Suppressor macrophage treated with lipopolysaccharide for 1 hour (primary cell): Measurements from ENCODE around the gene SPN.
A peak's percentile ranks its signal among the peaks of the same experiment; 100 is the strongest.
"Not testable (repeated sequence)": the region's sequence is repeated elsewhere in the genome, so short reads cannot be mapped to it uniquely, and the experiment has no call there.

Experiments
- DNase-seq, 3 donors: peaks; one replicate each; pipeline ENCODE4 v3.0.0-alpha.2; 2020 to 2022

Gene SPN, protein sequence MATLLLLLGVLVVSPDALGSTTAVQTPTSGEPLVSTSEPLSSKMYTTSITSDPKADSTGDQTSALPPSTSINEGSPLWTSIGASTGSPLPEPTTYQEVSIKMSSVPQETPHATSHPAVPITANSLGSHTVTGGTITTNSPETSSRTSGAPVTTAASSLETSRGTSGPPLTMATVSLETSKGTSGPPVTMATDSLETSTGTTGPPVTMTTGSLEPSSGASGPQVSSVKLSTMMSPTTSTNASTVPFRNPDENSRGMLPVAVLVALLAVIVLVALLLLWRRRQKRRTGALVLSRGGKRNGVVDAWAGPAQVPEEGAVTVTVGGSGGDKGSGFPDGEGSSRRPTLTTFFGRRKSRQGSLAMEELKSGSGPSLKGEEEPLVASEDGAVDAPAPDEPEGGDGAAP

DNA sequence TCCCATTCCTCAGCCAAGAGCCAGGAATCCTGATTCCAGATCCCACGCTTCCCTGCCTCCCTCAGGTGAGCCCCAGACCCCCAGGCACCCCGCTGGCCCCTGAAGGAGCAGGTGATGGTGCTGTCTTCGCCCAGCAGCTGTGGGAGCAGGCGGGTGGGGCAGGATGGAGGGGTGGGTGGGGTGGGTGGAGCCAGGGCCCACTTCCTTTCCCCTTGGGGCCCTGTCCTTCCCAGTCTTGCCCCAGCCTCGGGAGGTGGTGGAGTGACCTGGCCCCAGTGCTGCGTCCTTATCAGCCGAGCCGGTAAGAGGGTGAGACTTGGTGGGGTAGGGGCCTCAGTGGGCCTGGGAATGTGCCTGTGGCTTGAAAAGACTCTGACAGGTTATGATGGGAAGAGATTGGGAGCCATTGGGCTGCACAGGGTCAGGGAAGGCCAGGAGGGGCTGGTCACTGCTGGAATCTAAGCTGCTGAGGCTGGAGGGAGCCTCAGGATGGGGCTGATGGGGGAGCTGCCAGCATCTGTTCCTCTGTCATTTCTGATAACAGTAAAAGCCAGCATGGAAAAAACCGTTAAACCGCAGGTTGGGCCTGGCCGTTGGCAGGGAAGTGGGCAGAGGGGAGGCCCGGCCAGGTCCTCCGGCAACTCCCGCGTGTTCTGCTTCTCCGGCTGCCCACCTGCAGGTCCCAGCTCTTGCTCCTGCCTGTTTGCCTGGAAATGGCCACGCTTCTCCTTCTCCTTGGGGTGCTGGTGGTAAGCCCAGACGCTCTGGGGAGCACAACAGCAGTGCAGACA is at the start of gene SPN:
Gene SPN, plus strand, starts transcription at position 232 of the 791 bp plus-strand sequence. Its CDS starts 482 bp downstream, at position 714.
- DNase-seq: peak; percentile 36 to 65 (median 54)

- peak; percentile 86 to 96 (median 93) for DNase-seq
Observed at GRCh38 chr16:29613307-29614057, 49.6 kb upstream of the SPN start.

DNA sequence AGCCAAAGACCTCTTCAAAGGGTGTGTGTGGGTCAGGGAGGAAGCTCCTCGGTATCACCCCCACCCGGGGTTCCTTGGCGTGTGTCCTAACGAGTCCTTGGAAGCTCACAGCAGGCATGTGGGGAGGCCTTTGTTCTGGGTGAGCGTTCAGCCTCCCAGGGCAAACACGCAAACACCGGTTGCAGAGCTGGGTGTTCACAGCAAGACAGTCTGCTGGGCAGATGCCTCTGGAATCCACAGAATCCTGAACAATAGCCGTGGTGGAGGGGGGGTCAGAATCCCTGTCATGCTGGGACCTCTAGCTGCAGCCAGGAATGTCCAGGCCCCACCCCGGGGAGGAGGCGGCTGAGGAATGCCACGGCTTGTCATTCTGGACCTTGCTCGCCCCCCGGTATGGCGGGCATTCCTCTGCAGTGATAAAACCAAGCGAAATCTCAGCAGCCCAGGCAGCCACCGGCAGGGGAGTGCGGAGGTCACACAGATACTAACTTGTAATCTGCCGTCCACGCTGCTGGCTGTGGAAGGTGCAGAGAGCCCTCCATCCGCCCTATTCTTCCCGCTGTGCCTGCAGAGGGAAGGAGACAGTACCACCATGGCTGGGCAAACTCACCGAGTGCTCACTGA is 48.2 kb upstream of the SPN start:
- DNase-seq: not testable (repeated sequence)

GRCh38 chr16:29616127-29616526 is 46.9 kb upstream of the SPN start:
- not testable (repeated sequence) for DNase-seq

DNA sequence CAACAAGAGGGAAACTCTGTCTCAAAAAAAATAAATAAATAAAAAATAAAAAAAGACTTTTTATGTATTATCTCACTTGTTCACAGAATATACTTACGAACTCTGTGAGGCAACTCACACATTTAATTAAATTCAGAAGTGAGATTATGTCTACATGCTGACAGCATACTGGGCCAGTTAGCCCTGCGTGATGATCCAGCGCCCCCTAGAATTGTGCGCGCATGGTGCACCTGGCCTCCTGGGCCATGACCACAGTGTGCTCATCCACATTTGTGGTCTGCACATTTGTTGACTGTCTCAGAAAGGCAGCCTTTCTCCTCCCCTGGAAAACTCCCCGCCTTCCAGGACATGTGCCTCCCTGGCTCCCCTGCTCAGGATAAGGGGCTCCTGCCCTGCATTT is 42.5 kb upstream of the SPN start:
- not testable (repeated sequence) for DNase-seq

DNA sequence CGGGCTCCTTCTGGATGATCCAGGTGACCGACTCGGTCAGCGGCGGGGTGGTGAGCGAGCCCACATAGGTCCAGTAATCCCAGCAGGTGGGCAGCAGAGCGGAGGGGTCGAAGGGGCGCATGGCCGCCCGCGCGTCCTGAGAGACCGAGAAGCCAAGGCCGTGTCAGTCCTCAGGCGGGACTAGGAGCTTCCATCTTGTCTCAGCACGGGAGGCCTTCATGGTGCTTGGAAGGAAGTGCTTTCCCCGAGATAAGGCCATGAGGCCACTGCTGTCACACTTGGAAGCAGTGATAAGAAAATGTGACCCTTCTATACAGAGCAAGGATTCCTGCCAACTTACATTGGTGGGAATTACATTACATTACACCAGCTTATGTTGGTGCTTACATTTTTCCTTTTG is 40.3 kb upstream of the SPN start:
- DNase-seq: not testable (repeated sequence)

DNA sequence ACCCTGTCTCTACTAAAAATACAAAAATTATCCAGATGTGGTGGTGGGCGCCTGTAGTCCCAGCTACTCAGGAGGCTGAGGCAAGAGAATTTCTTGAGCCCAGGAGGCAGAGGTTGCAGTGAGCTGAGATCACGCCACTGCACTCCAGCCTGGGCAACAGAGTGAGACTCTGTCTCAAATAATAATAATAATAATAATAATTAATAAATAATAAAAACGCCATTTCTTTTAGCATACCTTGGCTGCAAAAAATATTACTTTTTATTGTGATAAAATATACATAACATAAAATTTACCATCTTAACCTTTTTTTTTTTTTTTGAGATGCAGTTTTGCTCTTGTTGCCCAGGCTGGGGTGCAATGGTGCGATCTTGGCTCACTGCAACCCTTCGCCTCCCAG is 39.8 kb upstream of the SPN start:
- DNase-seq: not testable (repeated sequence)

GRCh38 chr16:29625114-29625513 is 37.9 kb upstream of the SPN start:
- not testable (repeated sequence) for DNase-seq

GRCh38 chr16:29626778-29627331 is 36.2 kb upstream of the SPN start:
- peak; percentile 55 to 68 (median 57) for DNase-seq

GRCh38 chr16:29627661-29628075 is 35.4 kb upstream of the SPN start:
- not testable (repeated sequence) for DNase-seq

DNA sequence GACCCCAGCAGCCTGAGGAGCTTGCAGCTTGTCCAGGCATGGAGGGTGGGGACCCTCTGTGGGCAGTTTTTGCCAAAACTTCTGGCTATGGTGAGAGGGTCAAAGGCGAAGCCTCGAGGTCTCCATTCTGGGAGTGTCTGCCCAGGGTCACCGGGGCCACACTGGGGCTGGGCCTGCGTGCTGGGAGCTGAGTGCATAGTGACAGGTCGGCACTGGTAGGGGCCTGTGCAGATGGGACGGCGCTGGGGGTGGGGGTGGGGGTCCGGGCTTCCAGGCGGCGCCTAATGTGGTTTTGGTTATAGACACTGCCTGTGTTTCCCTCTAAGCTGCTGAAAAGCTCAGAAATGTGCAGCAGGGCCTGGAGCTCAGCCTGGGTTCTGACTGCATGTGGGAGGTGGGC is 34.3 kb upstream of the SPN start:
- DNase-seq: not testable (repeated sequence)

- not testable (repeated sequence) for DNase-seq
Observed at GRCh38 chr16:29629318-29629717, 33.7 kb upstream of the SPN start.

GRCh38 chr16:29631658-29632057 is 31.4 kb upstream of the SPN start:
- DNase-seq: peak in 1 of 3 donors; percentile 4

DNA sequence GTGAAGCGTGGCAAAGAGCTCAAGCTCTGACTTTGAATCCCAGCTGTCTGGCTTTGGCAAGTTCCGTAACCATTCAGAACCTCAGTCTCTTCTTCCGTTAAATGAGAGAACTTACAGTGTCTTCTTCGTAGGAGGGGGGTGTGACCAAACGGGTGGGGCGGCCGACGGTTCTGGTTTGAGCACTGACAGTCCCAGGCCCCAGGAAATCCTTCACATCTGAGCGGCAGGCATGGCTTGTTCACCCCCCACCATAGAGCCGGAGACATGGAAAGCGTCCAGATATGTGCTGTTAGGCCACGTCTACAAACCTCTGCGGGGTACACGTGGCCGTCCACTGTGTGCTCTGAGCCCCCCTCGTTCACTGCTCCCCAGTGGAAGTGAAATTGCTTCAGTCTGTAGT is 27.1 kb upstream of the SPN start:
- not testable (repeated sequence) for DNase-seq

GRCh38 chr16:29636368-29636767 is 26.7 kb upstream of the SPN start:
- DNase-seq: not testable (repeated sequence)

DNA sequence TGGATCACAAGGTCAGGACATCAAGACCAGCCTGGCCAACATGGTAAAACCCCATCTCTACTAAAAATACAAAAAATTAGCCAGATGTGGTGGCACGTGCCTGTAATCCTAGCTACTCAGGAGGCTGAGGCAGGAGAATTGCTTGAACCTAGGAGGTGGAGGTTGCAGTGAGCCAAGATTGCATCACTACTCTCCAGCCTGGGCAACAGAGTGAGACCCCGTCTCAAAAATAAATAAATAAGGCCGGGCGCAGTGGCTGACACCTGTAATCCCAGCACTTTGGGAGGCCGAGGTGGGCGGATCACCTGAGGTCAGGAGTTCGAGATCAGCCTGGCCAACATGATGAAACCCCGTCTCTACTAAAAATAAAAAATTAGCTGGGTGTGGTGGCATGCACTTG is 24.3 kb upstream of the SPN start:
- not testable (repeated sequence) for DNase-seq

GRCh38 chr16:29641561-29641960 is 21.5 kb upstream of the SPN start:
- peak; percentile 48 to 61 (median 57) for DNase-seq

- DNase-seq: no peak
Observed at GRCh38 chr16:29643596-29643995, 19.5 kb upstream of the SPN start.

- DNase-seq: peak; percentile 64 to 80 (median 76)
Observed at GRCh38 chr16:29644338-29644857, 18.6 kb upstream of the SPN start.

- peak; percentile 76 to 94 (median 87) for DNase-seq
Observed at GRCh38 chr16:29644973-29645693, 17.9 kb upstream of the SPN start.

DNA sequence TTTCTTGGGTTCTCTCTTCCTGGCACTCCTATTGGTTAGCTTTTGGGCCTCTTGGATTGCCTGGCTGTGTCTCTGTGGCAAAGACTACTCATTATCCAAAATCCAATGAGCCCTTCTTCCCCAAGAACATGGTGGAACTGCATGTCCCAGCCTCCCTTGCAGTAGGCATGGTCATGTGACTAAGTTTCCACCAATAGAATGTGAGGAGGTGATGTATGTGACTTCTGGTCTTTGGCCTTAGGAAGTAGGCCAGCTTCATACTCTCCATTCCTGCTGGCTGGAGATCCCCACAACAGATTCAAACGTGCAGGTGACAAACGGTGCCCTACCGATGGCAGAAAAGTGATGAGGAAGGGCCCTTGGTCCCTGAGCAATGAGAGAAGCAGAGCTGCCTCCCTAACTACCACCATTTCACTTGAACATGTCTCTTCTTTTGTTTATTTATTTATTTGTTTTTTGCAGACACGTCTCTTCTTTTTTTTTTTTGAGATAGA is 17.3 kb upstream of the SPN start:
- DNase-seq: peak; percentile 54 to 66 (median 64)
